ENCODE measurements around the gene GCC2.
"Not testable (repeated sequence)": the region's sequence is repeated elsewhere in the genome, so short reads cannot be mapped to it uniquely, and the experiment has no call there.

The GCC2 gene

DNA sequence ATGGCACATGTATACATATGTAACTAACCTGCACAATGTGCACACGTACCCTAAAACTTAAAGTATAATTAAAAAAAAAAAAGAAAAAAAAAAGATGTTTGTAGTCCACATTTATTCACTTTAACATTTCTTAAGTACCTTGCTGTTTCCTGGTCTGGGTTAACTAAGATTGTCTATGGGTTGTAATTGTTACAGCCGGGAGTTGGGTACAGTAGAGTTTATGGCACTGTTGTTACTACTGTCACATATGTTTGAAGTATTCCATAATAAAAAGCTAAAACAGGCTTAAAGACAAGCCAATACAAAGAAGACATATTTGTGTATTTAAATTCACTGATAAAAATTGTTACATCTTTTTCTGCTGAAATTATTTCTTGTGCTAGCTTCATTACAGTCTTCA lies 36.2 kb downstream of the GCC2 start:
- no peak for DNase-seq (ENCODE audit: low spot score)
- POLR2A ChIA-PET (ENCODE audit: low non-redundant PET): no interaction called here
- no peak overlapping the region for H3K27ac ChIP-seq
- TF ChIP-seq, protein P1, sequence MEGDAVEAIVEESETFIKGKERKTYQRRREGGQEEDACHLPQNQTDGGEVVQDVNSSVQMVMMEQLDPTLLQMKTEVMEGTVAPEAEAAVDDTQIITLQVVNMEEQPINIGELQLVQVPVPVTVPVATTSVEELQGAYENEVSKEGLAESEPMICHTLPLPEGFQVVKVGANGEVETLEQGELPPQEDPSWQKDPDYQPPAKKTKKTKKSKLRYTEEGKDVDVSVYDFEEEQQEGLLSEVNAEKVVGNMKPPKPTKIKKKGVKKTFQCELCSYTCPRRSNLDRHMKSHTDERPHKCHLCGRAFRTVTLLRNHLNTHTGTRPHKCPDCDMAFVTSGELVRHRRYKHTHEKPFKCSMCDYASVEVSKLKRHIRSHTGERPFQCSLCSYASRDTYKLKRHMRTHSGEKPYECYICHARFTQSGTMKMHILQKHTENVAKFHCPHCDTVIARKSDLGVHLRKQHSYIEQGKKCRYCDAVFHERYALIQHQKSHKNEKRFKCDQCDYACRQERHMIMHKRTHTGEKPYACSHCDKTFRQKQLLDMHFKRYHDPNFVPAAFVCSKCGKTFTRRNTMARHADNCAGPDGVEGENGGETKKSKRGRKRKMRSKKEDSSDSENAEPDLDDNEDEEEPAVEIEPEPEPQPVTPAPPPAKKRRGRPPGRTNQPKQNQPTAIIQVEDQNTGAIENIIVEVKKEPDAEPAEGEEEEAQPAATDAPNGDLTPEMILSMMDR (conservative IDR thresholded peaks at IDR 0.05; ENCODE audit: low read depth): no peak
- CTCF ChIA-PET: no interaction called here

DNA sequence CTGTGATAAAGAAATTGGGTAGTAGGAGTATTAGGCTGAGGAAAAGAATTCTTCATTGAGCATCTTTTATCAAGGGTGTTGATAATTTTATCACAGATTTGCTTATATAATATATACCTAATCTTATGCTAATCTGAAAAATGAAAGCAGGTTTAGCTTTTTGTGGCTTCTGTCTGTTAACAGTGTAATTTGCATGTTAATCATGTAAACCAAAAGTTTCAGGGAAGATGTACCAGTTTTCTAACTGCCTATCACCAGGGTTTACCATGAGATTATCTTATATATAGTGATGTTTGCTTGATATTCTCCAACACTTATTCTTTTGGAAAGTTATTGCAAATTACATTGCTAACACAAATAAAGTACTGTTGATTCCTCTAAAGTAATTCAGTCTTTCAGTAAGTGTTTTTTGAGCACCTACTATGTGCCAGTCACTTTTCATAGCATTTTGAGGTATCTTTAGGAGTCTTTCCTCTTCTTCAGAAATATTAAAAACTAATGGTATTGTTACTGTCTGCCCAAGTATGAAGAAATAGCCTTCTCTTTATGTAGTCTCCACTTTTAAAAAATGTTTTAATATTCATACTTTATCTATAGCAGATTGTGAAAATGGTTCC lies 41.6 kb downstream of the GCC2 start:
- ChIA-PET CTCF (no interaction called here), POLR2A (ENCODE audit: low non-redundant PET) (no interaction called here)
- no peak overlapping the region for H3K27ac ChIP-seq
- no peak for DNase-seq (ENCODE audit: low spot score)
- TF ChIP-seq, protein P1 (conservative IDR thresholded peaks at IDR 0.05; ENCODE audit: low read depth): no peak

DNA sequence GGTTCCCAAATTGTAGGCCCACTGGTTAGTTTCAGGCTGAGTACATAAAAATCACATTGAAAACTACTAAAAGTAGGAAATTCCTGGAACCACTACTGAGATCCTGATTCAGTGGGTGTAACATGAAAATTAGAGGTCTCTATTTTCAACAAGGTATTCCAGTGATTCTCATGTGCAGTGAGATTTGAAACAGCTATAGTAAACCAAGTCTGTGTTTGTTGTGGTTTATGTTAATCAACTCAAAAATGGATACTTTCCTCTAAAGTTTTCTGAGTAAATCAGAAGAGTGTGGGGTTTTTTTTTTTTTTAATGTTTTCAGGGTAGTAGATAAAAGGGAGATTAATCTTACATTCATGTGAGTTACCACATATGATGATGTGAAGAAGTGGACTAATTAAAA lies 42.8 kb downstream of the GCC2 start:
- H3K27ac ChIP-seq: no peak overlapping the region
- DNase-seq (ENCODE audit: low spot score): no peak
- CTCF ChIA-PET: interaction anchor here (0.6 to 1.3 kb wide), 2 partner anchors 117 to 216 kb away, joined by 3 to 5 read pairs; no protein-coding TSS in a partner anchor
- POLR2A ChIA-PET (ENCODE audit: low non-redundant PET): no interaction called here
- TF ChIP-seq, protein P1 (conservative IDR thresholded peaks at IDR 0.05; ENCODE audit: low read depth): no peak

DNA sequence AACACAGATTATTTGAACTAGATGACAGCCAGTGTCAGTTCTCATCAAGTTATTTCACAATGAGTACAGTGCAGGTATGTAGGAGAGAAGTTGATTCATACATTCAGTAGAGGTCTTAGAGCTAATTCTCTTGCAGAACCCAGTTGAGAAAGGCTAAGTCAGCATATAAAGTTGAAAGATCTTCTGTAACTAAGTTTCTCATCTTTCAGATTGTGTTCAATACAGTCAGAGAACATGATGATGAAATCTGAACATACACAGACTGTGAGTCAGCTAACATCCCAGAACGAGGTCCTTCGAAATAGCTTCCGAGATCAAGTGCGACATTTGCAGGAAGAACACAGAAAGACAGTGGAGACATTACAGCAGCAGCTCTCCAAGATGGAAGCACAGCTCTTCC lies 43.4 kb downstream of the GCC2 start:
- H3K27ac ChIP-seq: no peak overlapping the region
- TF ChIP-seq, protein P1 (conservative IDR thresholded peaks at IDR 0.05; ENCODE audit: low read depth): no peak
- ChIA-PET POLR2A (ENCODE audit: low non-redundant PET) (no interaction called here), CTCF (interaction anchor here (0.6 to 1.3 kb wide), 3 partner anchors 91 to 216 kb away, joined by 3 to 5 read pairs (median 4); no protein-coding TSS in a partner anchor)
- DNase-seq (ENCODE audit: low spot score): peak; percentile 78

DNA sequence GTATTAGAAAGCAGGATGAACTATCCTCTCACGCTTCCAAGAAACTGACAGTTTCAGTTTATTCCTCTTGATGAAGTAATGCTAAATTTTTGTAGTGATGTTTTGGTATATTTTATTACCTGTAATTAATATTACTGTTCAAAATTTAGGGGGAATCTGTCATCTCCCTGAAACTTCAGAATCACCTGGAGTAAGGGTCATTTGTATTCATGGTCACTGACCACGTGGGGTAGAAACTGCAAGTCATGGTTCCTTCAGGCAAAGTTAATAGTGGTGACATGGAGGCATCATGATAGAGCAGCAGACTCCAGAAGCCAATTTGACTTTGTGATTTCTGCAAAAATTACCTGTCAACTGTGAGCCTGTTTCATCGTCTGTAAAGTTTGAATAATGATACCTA lies 47.2 kb downstream of the GCC2 start:
- H3K27ac ChIP-seq; DNase-seq (ENCODE audit: low spot score); CTCF ChIA-PET; POLR2A ChIA-PET (ENCODE audit: low non-redundant PET): not testable (repeated sequence)

DNA sequence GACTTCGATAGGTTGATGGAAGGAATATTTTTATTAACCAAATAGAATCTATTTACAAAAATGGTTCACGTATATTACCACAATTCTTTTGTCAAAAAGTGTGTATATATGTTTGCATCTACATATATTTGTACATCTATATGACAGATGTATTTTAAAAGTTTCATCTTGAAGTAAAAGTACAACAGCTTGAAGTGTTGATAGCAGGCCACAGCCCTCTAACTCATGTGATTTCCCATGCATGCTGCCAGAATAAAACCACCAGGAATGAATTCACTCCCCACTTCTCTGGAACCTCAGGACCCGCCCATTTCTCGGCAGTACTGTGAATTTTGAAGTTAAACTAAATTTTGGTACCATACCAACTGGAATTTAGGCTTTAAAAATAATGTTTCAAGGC lies 58.6 kb downstream of the GCC2 start:
- DNase-seq (ENCODE audit: low spot score): not testable (repeated sequence)

DNA sequence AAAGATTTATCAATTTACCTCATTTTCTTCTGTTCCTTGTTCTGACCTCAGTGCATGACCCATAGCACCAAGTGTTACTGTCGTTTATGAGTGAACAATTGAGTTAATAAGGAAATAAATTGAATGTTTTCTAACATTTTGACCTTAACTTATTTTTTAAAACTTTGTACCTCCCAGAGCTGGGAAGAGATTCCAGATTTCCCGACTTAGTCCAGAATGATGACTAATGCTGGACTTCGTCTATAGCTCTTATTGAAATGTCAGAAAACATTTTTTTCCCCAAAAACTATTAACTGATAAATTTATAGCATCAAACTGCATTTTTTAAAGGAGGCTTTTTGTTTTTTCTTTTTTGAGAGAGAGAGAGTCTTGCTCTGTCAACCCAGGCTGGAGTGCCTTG lies 63.4 kb downstream of the GCC2 start:
- DNase-seq (ENCODE audit: low spot score); H3K27ac ChIP-seq; CTCF ChIA-PET; POLR2A ChIA-PET (ENCODE audit: low non-redundant PET): not testable (repeated sequence)

More for the DNA sequence above, 58.6 kb downstream of the GCC2 start:
- POLR2A ChIA-PET (ENCODE audit: low non-redundant PET); H3K27ac ChIP-seq; CTCF ChIA-PET: not testable (repeated sequence)

DNA sequence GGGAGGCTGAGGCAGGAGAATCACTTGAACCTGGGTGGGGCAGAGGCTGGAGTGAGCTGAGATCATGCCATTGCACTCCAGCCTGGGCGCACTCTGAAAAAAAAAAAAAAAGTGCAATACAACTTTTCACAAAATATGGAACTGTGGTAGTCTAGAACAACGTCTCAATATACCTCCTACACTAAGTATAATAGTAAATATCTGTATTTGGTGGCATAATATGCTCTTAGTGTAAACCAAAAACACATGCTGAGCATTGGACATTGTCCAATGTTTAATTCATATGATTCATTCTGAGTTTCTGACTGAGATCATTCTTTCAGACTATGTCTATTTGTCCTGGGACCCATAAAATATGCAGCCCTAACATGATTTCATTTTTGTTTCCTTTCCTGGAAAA lies 65.5 kb downstream of the GCC2 start:
- POLR2A ChIA-PET (ENCODE audit: low non-redundant PET); DNase-seq (ENCODE audit: low spot score); H3K27ac ChIP-seq; CTCF ChIA-PET: not testable (repeated sequence)

DNA sequence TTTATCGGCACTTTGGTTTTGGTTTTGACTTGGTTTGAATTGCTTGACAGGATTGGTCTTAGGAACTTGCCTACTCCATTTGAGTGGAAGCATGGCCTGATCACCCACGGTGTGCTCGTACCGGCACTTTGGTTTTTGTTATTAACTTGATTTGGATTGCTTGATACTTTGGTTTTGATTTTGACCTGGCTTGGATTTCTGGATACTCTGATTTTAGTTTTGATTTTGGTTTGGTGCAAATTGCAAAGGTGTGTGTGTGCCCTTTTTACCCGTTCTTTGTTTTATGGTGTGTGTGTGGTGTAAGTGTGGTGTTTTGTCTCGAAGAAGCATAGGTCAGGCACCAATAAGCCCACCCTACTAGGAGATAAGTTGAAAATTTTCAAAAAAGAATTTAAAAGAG lies 75.7 kb downstream of the GCC2 start:
- H3K27ac ChIP-seq; DNase-seq (ENCODE audit: low spot score); POLR2A ChIA-PET (ENCODE audit: low non-redundant PET); CTCF ChIA-PET: not testable (repeated sequence)

DNA sequence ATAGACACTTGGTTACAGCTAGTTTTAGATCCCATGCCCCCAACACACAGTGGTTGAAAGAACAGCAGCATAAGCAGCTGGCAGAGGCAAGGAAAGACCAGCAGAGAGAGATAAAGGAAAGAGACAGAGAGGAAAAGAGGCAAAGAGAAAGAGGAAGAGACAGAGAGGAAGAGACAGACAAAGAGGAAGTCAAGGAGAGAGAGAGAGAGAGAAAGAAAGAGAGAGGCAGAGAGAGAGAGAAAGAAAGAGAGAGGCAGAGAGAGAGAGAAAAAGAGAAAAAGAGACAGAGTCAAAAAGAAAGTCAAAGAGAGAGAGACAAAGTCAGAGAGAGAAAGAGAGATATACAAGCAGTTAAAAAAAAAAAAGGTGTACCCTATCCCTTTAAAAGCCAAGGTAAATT lies 76.3 kb downstream of the GCC2 start:
- H3K27ac ChIP-seq; CTCF ChIA-PET; POLR2A ChIA-PET (ENCODE audit: low non-redundant PET): not testable (repeated sequence)

More for the DNA sequence above, 76.3 kb downstream of the GCC2 start:
- DNase-seq (ENCODE audit: low spot score): not testable (repeated sequence)
